H9 (cell line): ENCODE data around the gene SRD5A2. TPM values are rescaled to one million over a fixed set of nuclear protein-coding genes. Genes with fewer than 3 reads are reported as not detected.

Source experiments
- DNase-seq: peaks from one replicate; pipeline ENCODE4 v3.0.0-alpha.2; 2017
- H2AFZ ChIP-seq: one replicate; pipeline ENCODE4 v1.6.1; 2013; ENCODE audit warnings: mild to moderate bottlenecking, low read length, control low read depth, moderate library complexity
- H2AK5ac ChIP-seq: 2 replicates; pipeline ENCODE4 v1.6.1; 2013; ENCODE audit warnings: low read length, control low read depth, mixed read lengths; ENCODE audit not compliant: insufficient read length
- H2BK120ac ChIP-seq: one replicate; pipeline ENCODE4 v1.6.1; 2013; ENCODE audit warnings: low read depth, mild to moderate bottlenecking, low read length, control low read depth, inconsistent platforms; ENCODE audit not compliant: poor library complexity, severe bottlenecking
- H2BK12ac ChIP-seq: 2 replicates; pipeline ENCODE4 v1.6.1; 2013; ENCODE audit warnings: low read length, control low read depth, mixed read lengths, low read depth; ENCODE audit not compliant: insufficient read length
- H2BK15ac ChIP-seq: 2 replicates; pipeline ENCODE4 v1.6.1; 2013; ENCODE audit warnings: low read depth, low read length, control low read depth
- H2BK20ac ChIP-seq: one replicate; pipeline ENCODE4 v1.6.1; 2013; ENCODE audit warnings: low read depth, mild to moderate bottlenecking, low read length, control low read depth, inconsistent platforms; ENCODE audit not compliant: poor library complexity, severe bottlenecking
- H2BK5ac ChIP-seq: 2 replicates; pipeline ENCODE4 v1.6.1; 2013; ENCODE audit warnings: low read length, control low read depth, mixed read lengths; ENCODE audit not compliant: insufficient read length
- H3K14ac ChIP-seq: 2 replicates; pipeline ENCODE4 v1.6.1; 2013; ENCODE audit warnings: low read length, control low read depth; ENCODE audit not compliant: insufficient read depth
- H3K18ac ChIP-seq: 2 replicates; pipeline ENCODE4 v1.6.1; 2013; ENCODE audit warnings: low read depth, mild to moderate bottlenecking, mixed read lengths, low read length, control low read depth; ENCODE audit not compliant: insufficient read length
- H3K23ac ChIP-seq: 2 replicates; pipeline ENCODE4 v1.6.1; 2013; ENCODE audit warnings: low read length, control low read depth, mixed read lengths, low read depth; ENCODE audit not compliant: insufficient read length
- H3K23me2 ChIP-seq: 2 replicates; pipeline ENCODE4 v1.6.1; 2013; ENCODE audit warnings: low read depth, mild to moderate bottlenecking, mixed read lengths, low read length, control low read depth; ENCODE audit not compliant: insufficient read length, poor library complexity, severe bottlenecking
- H3K27ac ChIP-seq: 2 replicates; pipeline ENCODE4 v1.5.1; 2013; ENCODE audit warnings: low read length, control low read depth, mixed read lengths, low read depth; ENCODE audit not compliant: insufficient read length
- H3K27me3 ChIP-seq: 2 replicates; pipeline ENCODE4 v1.6.1; 2013; ENCODE audit warnings: low read length, control low read depth, inconsistent platforms; ENCODE audit not compliant: insufficient read depth
- H3K4ac ChIP-seq: 2 replicates; pipeline ENCODE4 v1.6.1; 2013; ENCODE audit warnings: low read depth, mild to moderate bottlenecking, control low read depth, inconsistent platforms, low read length, moderate library complexity
- H3K4me1 ChIP-seq: 2 replicates; pipeline ENCODE4 v1.6.1; 2013; ENCODE audit warnings: low read length, control low read depth, inconsistent platforms; ENCODE audit not compliant: insufficient read depth
- H3K4me2 ChIP-seq: 2 replicates; pipeline ENCODE4 v1.6.1; 2013; ENCODE audit warnings: low read length, control low read depth, mixed read lengths; ENCODE audit not compliant: insufficient read length, insufficient read depth
- H3K56ac ChIP-seq: 2 replicates; pipeline ENCODE4 v1.6.1; 2013; ENCODE audit warnings: low read depth, mild to moderate bottlenecking, mixed read lengths, low read length, control low read depth; ENCODE audit not compliant: insufficient read length
- H3K79me1 ChIP-seq: 2 replicates; pipeline ENCODE4 v1.6.1; 2013; ENCODE audit warnings: low read depth, mild to moderate bottlenecking, moderate library complexity, low read length, control low read depth, inconsistent platforms; ENCODE audit not compliant: insufficient read depth, poor library complexity, severe bottlenecking
- H3K79me2 ChIP-seq: 2 replicates; pipeline ENCODE4 v1.6.1; 2013; ENCODE audit warnings: low read length, control low read depth, inconsistent platforms; ENCODE audit not compliant: insufficient read depth
- H3K9ac ChIP-seq: 2 replicates; pipeline ENCODE4 v1.6.1; 2013; ENCODE audit warnings: low read length, control low read depth, mixed read lengths; ENCODE audit not compliant: insufficient read length; ENCODE audit errors: extremely low read depth
- H3K9me3 ChIP-seq: one replicate; pipeline ENCODE4 v1.6.1; 2013; ENCODE audit warnings: low read depth, low read length, inconsistent platforms; ENCODE audit not compliant: control insufficient read depth
- H3T11ph ChIP-seq: one replicate; pipeline ENCODE4 v1.6.1; 2013; ENCODE audit warnings: mild to moderate bottlenecking, low read length, control low read depth, inconsistent platforms
- H4K20me1 ChIP-seq: one replicate; pipeline ENCODE4 v1.6.1; 2013; ENCODE audit not compliant: control insufficient read depth, insufficient read length, insufficient read depth
- H4K5ac ChIP-seq: 2 replicates; pipeline ENCODE4 v1.6.1; 2013; ENCODE audit warnings: low read depth, mild to moderate bottlenecking, mixed read lengths, low read length, control low read depth; ENCODE audit not compliant: insufficient read length
- H4K8ac ChIP-seq: replicated peaks from 2 replicates; pipeline ENCODE4 v1.6.1; 2013; ENCODE audit warnings: low read length, control low read depth, mixed read lengths, low read depth; ENCODE audit not compliant: insufficient read length
- H4K91ac ChIP-seq: 2 replicates; pipeline ENCODE4 v1.6.1; 2013; ENCODE audit warnings: low read depth, mild to moderate bottlenecking, moderate library complexity, mixed read lengths, low read length, control low read depth; ENCODE audit not compliant: insufficient read length
- H3K27ac Mint-ChIP-seq, 3 experiments: 2 replicates in 2 of 3; 3 replicates in 1 of 3; pipeline ENCODE4 v1.8.0; 2020 to 2021; ENCODE audit warnings: mixed read lengths in 3 of 3, mild to moderate bottlenecking in 1 of 3, moderate library complexity in 1 of 3
- H3K27me3 Mint-ChIP-seq: 2 replicates; pipeline ENCODE4 v1.8.0; 2021; ENCODE audit warnings: low read depth, mild to moderate bottlenecking, moderate library complexity, mixed read lengths
- H3K36me3 Mint-ChIP-seq, 3 experiments: 2 replicates in 2 of 3; 3 replicates in 1 of 3; pipeline ENCODE4 v1.8.0; 2020 to 2021; ENCODE audit warnings: low read depth in 3 of 3, mixed read lengths in 3 of 3; ENCODE audit not compliant: insufficient read depth in 1 of 3
- H3K4me1 Mint-ChIP-seq, 2 experiments: 2 replicates each; pipeline ENCODE4 v1.8.0; 2020; ENCODE audit warnings: mixed read lengths in 2 of 2
- H3K4me3 Mint-ChIP-seq, 2 experiments: 2 replicates in 1 of 2; 3 replicates in 1 of 2; pipeline ENCODE4 v1.8.0; 2020 to 2021; ENCODE audit warnings: mild to moderate bottlenecking in 2 of 2, mixed read lengths in 2 of 2, moderate library complexity in 1 of 2
- H3K9me3 Mint-ChIP-seq, 2 experiments: 2 replicates in 1 of 2; 3 replicates in 1 of 2; pipeline ENCODE4 v1.8.0; 2020; ENCODE audit warnings: mild to moderate bottlenecking in 2 of 2, mixed read lengths in 2 of 2, moderate library complexity in 1 of 2
- CTCF ChIP-seq: fragments of 200-600 bp; sonication (generic); conservative IDR thresholded peaks from 3 replicates; pipeline ENCODE4 v1.8.0; 2021; ENCODE audit warnings: antibody characterized with exemption, mild to moderate bottlenecking
- WGBS: extraction: QIAGEN DNeasy Blood & Tissue Kit; methylation state at CpG from one replicate; pipeline ENCODE4 v1.1.7; 2013; ENCODE audit warnings: missing lambda C conversion rate, low lambda C conversion rate, mixed read lengths; ENCODE audit not compliant: insufficient read length; ENCODE audit errors: extremely low coverage; 5-methylcytosine and 5-hydroxymethylcytosine counted together
- total RNA-seq: library from RNA; stranded (reverse); gene quantifications from 2 replicates; pipeline ENCODE4 v1.2.1, GENCODE V29; 2021

SRD5A2 gene
- total RNA-seq, 1 experiment from 2014 or later = not detected

- peaks cover 0 to 2% of the 10 kb centered on the region in 2 experiments; a peak in 1 of 4 replicates for H3K4me1 Mint-ChIP-seq
- no peak overlapping the region for H4K8ac ChIP-seq
- H3K9me3 ChIP-seq = no peaks in the 10 kb centered on the region
- H3K18ac ChIP-seq = no peak overlapping the region
- no peaks in the 10 kb centered on the region; the same call in 1 of the 2 replicates for H3K27me3 Mint-ChIP-seq
- H2BK15ac ChIP-seq = no peak overlapping the region
- no peak overlapping the region for H3K56ac ChIP-seq
- H2BK5ac ChIP-seq = no peak overlapping the region
- H3K27ac ChIP-seq = no peak overlapping the region
- no peak overlapping the region for H3K9ac ChIP-seq
- no peaks in the 10 kb centered on the region; the same call in 1 of the 2 replicates for H3K27me3 ChIP-seq
- no peak overlapping the region for H2BK120ac ChIP-seq
- no peak overlapping the region for H3K4me2 ChIP-seq
- no peaks in the 10 kb centered on the region for H3K79me2 ChIP-seq
- H4K20me1 ChIP-seq = no peaks in the 10 kb centered on the region
- no peak overlapping the region for H4K91ac ChIP-seq
- H3K4me1 ChIP-seq = no peaks in the 10 kb centered on the region
- H2BK20ac ChIP-seq = no peak overlapping the region
- H3K27ac Mint-ChIP-seq = peak overlapping the region in 1 of 3 experiments; percentile 27; a peak in 2 of 7 replicates
- no peak for TF ChIP-seq CTCF
- H3K23ac ChIP-seq = no peak overlapping the region
- H3K14ac ChIP-seq = no peak overlapping the region
- H2BK12ac ChIP-seq = no peak overlapping the region
- DNase-seq = no peak
- H3K79me1 ChIP-seq = no peaks in the 10 kb centered on the region
- no peaks in the 10 kb centered on the region for H3K36me3 Mint-ChIP-seq
- H2AFZ ChIP-seq = no peak overlapping the region
- WGBS = no CpG with 5 or more reads among the region's 3 CpGs
- peaks cover 2% of the 10 kb centered on the region in 2 experiments; a peak in 3 of 5 replicates for H3K9me3 Mint-ChIP-seq
- H3K23me2 ChIP-seq = no peaks in the 10 kb centered on the region
- no peak overlapping the region for H4K5ac ChIP-seq
- H3K4me3 Mint-ChIP-seq = no peak overlapping the region
- H3K4ac ChIP-seq = no peak overlapping the region
- no peak overlapping the region for H2AK5ac ChIP-seq
- no peak overlapping the region for H3T11ph ChIP-seq
These were observed 67.2 kb downstream of the SRD5A2 start for GRCh38 chr2:31513553-31513952.
